Loucy (cell line): ENCODE data around the gene NRK.
"Not testable (repeated sequence)": the region's sequence is repeated elsewhere in the genome, so short reads cannot be mapped to it uniquely, and the experiment has no call there.

Experiments used
- H2AFZ ChIP-seq: fragments of 200-600 bp; sonication (generic); 2 replicates; pipeline ENCODE4 v1.6.0; 2016; ENCODE audit warnings: antibody characterized with exemption, mild to moderate bottlenecking, low read length, moderate library complexity
- H3F3A ChIP-seq: fragments of 200-600 bp; 2 replicates; pipeline ENCODE4 v1.6.0; 2016; ENCODE audit warnings: antibody characterized with exemption, low read depth, mild to moderate bottlenecking
- H3K27me3 ChIP-seq: fragments of 200-600 bp; sonication (generic); 2 replicates; pipeline ENCODE4 v1.6.1; 2014; ENCODE audit warnings: low read length, mild to moderate bottlenecking; ENCODE audit not compliant: insufficient read depth, poor library complexity, severe bottlenecking
- H3K36me3 ChIP-seq: fragments of 200-600 bp; sonication (generic); 2 replicates; pipeline ENCODE4 v1.6.1; 2016; ENCODE audit warnings: low read length; ENCODE audit not compliant: insufficient read depth
- H3K4me1 ChIP-seq: fragments of 200-600 bp; sonication (generic); 2 replicates; pipeline ENCODE4 v1.5.1; 2014; ENCODE audit warnings: low read length, mild to moderate bottlenecking; ENCODE audit not compliant: insufficient read depth, poor library complexity, severe bottlenecking
- H3K4me2 ChIP-seq: fragments of 200-600 bp; sonication (generic); 2 replicates; pipeline ENCODE4 v1.6.0; 2014; ENCODE audit warnings: antibody characterized with exemption, low read length, low read depth, mild to moderate bottlenecking; ENCODE audit not compliant: poor library complexity, severe bottlenecking
- H3K4me3 ChIP-seq: fragments of 200-600 bp; sonication (generic); 2 replicates; pipeline ENCODE4 v1.5.1; 2014; ENCODE audit warnings: low read length, mild to moderate bottlenecking, mixed read lengths; ENCODE audit not compliant: poor library complexity, severe bottlenecking
- H3K79me2 ChIP-seq: fragments of 200-600 bp; sonication (generic); 2 replicates; pipeline ENCODE4 v1.6.1; 2014; ENCODE audit warnings: low read length; ENCODE audit not compliant: insufficient read depth
- H3K9ac ChIP-seq: fragments of 200-600 bp; sonication (generic); 2 replicates; pipeline ENCODE4 v1.6.0; 2014; ENCODE audit warnings: mild to moderate bottlenecking, low read depth, low read length, moderate library complexity; ENCODE audit not compliant: poor library complexity, severe bottlenecking
- H3K9me2 ChIP-seq: fragments of 200-600 bp; sonication (generic); replicated peaks from 2 replicates; pipeline ENCODE4 v1.6.1; 2016; ENCODE audit warnings: low read depth, low read length, mixed read lengths
- H3K9me3 ChIP-seq: fragments of 200-600 bp; sonication (generic); 2 replicates; pipeline ENCODE4 v1.6.1; 2014; ENCODE audit warnings: mild to moderate bottlenecking, antibody characterized with exemption, low read length, low read depth; ENCODE audit not compliant: insufficient read depth
- H4K20me1 ChIP-seq: fragments of 200-600 bp; sonication (generic); 2 replicates; pipeline ENCODE4 v1.6.0; 2014; ENCODE audit warnings: antibody characterized with exemption, low read length, mild to moderate bottlenecking; ENCODE audit not compliant: insufficient read depth, poor library complexity, severe bottlenecking
- CTCF ChIP-seq: fragments of 200-600 bp; sonication (generic); conservative IDR thresholded peaks from 2 replicates; pipeline ENCODE4 v1.5.1; 2014; ENCODE audit warnings: mild to moderate bottlenecking, antibody characterized with exemption, low read length
- EZH2phosphoT487 ChIP-seq: fragments of 200-600 bp; IDR thresholded peaks from 2 replicates; pipeline ENCODE4 v1.6.1; 2018; ENCODE audit warnings: antibody characterized with exemption, mild to moderate bottlenecking, moderate library complexity, borderline replicate concordance

Gene NRK

GRCh38 chrX:105823092-105823455, 735 bp downstream of the NRK start:
- Histone ChIP-seq H3K4me1 (no peaks in the 10 kb centered on the region), H3K9me3 (no peaks in the 10 kb centered on the region), H3K79me2 (no peaks in the 10 kb centered on the region), H4K20me1 (no peaks in the 10 kb centered on the region), H3F3A (no peaks in the 10 kb centered on the region), H2AFZ (no peak overlapping the region), H3K9me2 (no peaks in the 10 kb centered on the region), H3K9ac (no peak overlapping the region), H3K4me2 (no peak overlapping the region), H3K27me3 (no peaks in the 10 kb centered on the region), H3K36me3 (no peaks in the 10 kb centered on the region), H3K4me3 (no peak overlapping the region)
- no peak for TF ChIP-seq EZH2phosphoT487

- Histone ChIP-seq H3K9me3 (no peaks in the 10 kb centered on the region), H3K27me3 (no peaks in the 10 kb centered on the region), H3K4me3 (no peak overlapping the region)
These were observed 6.7 kb downstream of the NRK start for GRCh38 chrX:105829011-105829410.

GRCh38 chrX:105837232-105837631, 14.9 kb downstream of the NRK start:
- TF ChIP-seq EZH2phosphoT487 (no peak), CTCF (no peak)
- Histone ChIP-seq H3K4me3 (no peak overlapping the region), H3K4me2 (no peak overlapping the region), H2AFZ (no peak overlapping the region), H3F3A (no peaks in the 10 kb centered on the region), H3K36me3 (no peaks in the 10 kb centered on the region), H3K9ac (no peak overlapping the region), H3K9me2 (no peaks in the 10 kb centered on the region), H3K27me3 (no peaks in the 10 kb centered on the region), H3K79me2 (no peaks in the 10 kb centered on the region), H4K20me1 (no peaks in the 10 kb centered on the region), H3K4me1 (no peaks in the 10 kb centered on the region), H3K9me3 (no peaks in the 10 kb centered on the region)

More at GRCh38 chrX:105829011-105829410, 6.7 kb downstream of the NRK start:
- Histone ChIP-seq H3F3A (no peaks in the 10 kb centered on the region), H3K9ac (no peak overlapping the region), H3K9me2 (no peaks in the 10 kb centered on the region), H3K4me1 (no peaks in the 10 kb centered on the region), H4K20me1 (no peaks in the 10 kb centered on the region), H2AFZ (no peak overlapping the region), H3K79me2 (no peaks in the 10 kb centered on the region), H3K36me3 (no peaks in the 10 kb centered on the region), H3K4me2 (no peak overlapping the region)
- TF ChIP-seq EZH2phosphoT487 (no peak), CTCF (no peak)

GRCh38 chrX:105845631-105846030, 23.3 kb downstream of the NRK start:
- no peak overlapping the region for H3K9ac ChIP-seq
- H3K36me3 ChIP-seq, result no peaks in the 10 kb centered on the region
- H3K4me3 ChIP-seq, result no peak overlapping the region
- no peak for TF ChIP-seq CTCF
- no peak for TF ChIP-seq EZH2phosphoT487
- no peak overlapping the region for H3K4me2 ChIP-seq
- H3K9me3 ChIP-seq, result no peaks in the 10 kb centered on the region
- H3K79me2 ChIP-seq, result no peaks in the 10 kb centered on the region
- H3F3A ChIP-seq, result no peaks in the 10 kb centered on the region
- no peak overlapping the region for H2AFZ ChIP-seq
- H4K20me1 ChIP-seq, result no peaks in the 10 kb centered on the region
- H3K4me1 ChIP-seq, result no peaks in the 10 kb centered on the region
- no peaks in the 10 kb centered on the region for H3K27me3 ChIP-seq
- no peaks in the 10 kb centered on the region for H3K9me2 ChIP-seq

- H3K36me3 ChIP-seq, H3K9me2 ChIP-seq, H3K27me3 ChIP-seq, H3K4me3 ChIP-seq, H3K4me2 ChIP-seq, H3K4me1 ChIP-seq, H3K9ac ChIP-seq, H2AFZ ChIP-seq, H4K20me1 ChIP-seq, H3K9me3 ChIP-seq, H3K79me2 ChIP-seq, H3F3A ChIP-seq: not testable (repeated sequence)
These were observed 27.8 kb downstream of the NRK start for GRCh38 chrX:105850100-105850499.
